Suprapubic skin (tissue), 4 donors: Measurements from ENCODE around the gene PPP1R3D. TPM values are rescaled to one million over a fixed set of nuclear protein-coding genes. Genes with fewer than 3 reads are reported as not detected.
"Not testable (repeated sequence)": the region's sequence is repeated elsewhere in the genome, so short reads cannot be mapped to it uniquely, and the experiment has no call there.

Source experiments
- DNase-seq, 2 donors: peaks; one replicate each; pipeline ENCODE4 v3.0.0-alpha.2; 2019; ENCODE audit warnings: low spot score in 2 of 2
- H3K27ac ChIP-seq: fragments of 200-600 bp; sonication (generic); one replicate; pipeline ENCODE4 v1.5.1; 2019
- H3K27me3 ChIP-seq: fragments of 200-600 bp; sonication (generic); one replicate; pipeline ENCODE4 v1.5.1; 2019
- H3K36me3 ChIP-seq: fragments of 200-600 bp; sonication (generic); one replicate; pipeline ENCODE4 v1.5.1; 2019
- H3K4me1 ChIP-seq: fragments of 200-600 bp; sonication (generic); one replicate; pipeline ENCODE4 v1.5.1; 2019
- H3K4me3 ChIP-seq: fragments of 200-600 bp; sonication (generic); one replicate; pipeline ENCODE4 v1.5.1; 2019; ENCODE audit warnings: mild to moderate bottlenecking
- H3K9me3 ChIP-seq: fragments of 200-600 bp; sonication (generic); one replicate; pipeline ENCODE4 v1.5.1; 2019
- EP300 ChIP-seq: sonication (generic); formaldehyde crosslinking; IDR thresholded peaks from one replicate; pipeline ENCODE4 v1.6.1; 2017; ENCODE audit warnings: antibody characterized with exemption
- POLR2A ChIP-seq, 2 donors: fragments of 450-650 bp; IDR thresholded peaks; one replicate each; pipeline ENCODE4 v1.6.1; 2017; ENCODE audit warnings: antibody characterized with exemption in 2 of 2, mild to moderate bottlenecking in 2 of 2, moderate library complexity in 2 of 2
- POLR2AphosphoS5 ChIP-seq, 3 donors: sonication (generic); formaldehyde crosslinking; IDR thresholded peaks; one replicate each; pipeline ENCODE4 v1.6.1; 2017; ENCODE audit warnings: antibody characterized with exemption in 3 of 3
- WGBS: methylation state at CpG from one replicate; pipeline ENCODE4 v1.1.5; 2018; 5-methylcytosine and 5-hydroxymethylcytosine counted together
- total RNA-seq, 4 donors: library from RNA; depleted of rRNA; stranded (reverse); fragments of >200 nt; gene quantifications; one replicate each; pipeline ENCODE4 v1.1.0, GENCODE V29; 2016
- TF ChIP-seq, protein P1 (sequence below), 2 donors: fragments of 200-600 bp in 1 of 2; fragments of 450-650 bp in 1 of 2; sonication (generic) in 1 of 2; IDR thresholded peaks; one replicate each; pipeline ENCODE4 v1.5.1; 2016 to 2019; ENCODE audit warnings: antibody characterized with exemption in 2 of 2, mild to moderate bottlenecking in 1 of 2, moderate library complexity in 1 of 2

The PPP1R3D gene
- total RNA-seq, 4 donors from 2014 or later = 7.3 to 16.9 (median 12.8) TPM

DNA sequence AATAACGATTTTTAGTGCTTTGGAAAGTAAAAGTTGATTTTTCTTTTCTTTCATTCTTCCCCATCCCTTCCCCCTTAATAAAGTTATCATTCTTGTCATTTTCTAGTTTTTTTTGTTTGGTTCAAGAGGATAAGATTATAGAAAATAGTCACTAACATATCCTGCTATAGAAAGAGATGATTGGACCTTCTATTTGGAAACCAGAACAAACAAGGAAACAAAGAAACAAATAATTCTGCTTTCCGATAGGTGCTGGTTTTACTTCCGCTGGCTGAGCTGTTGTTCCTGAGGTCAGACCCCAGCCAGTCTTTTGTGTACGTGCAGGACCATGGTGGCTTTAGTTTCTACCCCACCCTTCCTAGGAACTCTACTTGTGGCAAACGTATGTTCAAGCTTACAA lies 18.0 kb upstream of the PPP1R3D start, which contains the start of gene CDH26:
Gene CDH26 (plus strand): TSS at position 301 of the 400 bp plus-strand sequence. CDS start 304 bp downstream, outside the sequence.
- WGBS = 88% methylated on average over 5 of the region's 5 CpGs
- H3K27ac ChIP-seq = no peak within 1 kb of the TSS
- no peak within 1 kb of the TSS for H3K4me3 ChIP-seq
- H3K9me3 ChIP-seq = no peaks in the 10 kb centered on the region
- H3K27me3 ChIP-seq = no peaks in the 10 kb centered on the region
- H3K36me3 ChIP-seq = no peaks in the 10 kb centered on the region
- H3K4me1 ChIP-seq = peaks cover 8% of the 10 kb centered on the region
- TF ChIP-seq EP300 (no peak), POLR2A (IDR thresholded peaks at IDR 0.05) (no peak), POLR2AphosphoS5 (IDR thresholded peaks at IDR 0.05) (no peak)
- TF ChIP-seq, protein P1, sequence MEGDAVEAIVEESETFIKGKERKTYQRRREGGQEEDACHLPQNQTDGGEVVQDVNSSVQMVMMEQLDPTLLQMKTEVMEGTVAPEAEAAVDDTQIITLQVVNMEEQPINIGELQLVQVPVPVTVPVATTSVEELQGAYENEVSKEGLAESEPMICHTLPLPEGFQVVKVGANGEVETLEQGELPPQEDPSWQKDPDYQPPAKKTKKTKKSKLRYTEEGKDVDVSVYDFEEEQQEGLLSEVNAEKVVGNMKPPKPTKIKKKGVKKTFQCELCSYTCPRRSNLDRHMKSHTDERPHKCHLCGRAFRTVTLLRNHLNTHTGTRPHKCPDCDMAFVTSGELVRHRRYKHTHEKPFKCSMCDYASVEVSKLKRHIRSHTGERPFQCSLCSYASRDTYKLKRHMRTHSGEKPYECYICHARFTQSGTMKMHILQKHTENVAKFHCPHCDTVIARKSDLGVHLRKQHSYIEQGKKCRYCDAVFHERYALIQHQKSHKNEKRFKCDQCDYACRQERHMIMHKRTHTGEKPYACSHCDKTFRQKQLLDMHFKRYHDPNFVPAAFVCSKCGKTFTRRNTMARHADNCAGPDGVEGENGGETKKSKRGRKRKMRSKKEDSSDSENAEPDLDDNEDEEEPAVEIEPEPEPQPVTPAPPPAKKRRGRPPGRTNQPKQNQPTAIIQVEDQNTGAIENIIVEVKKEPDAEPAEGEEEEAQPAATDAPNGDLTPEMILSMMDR (IDR thresholded peaks at IDR 0.05) = no peak
- DNase-seq = no peak

DNA sequence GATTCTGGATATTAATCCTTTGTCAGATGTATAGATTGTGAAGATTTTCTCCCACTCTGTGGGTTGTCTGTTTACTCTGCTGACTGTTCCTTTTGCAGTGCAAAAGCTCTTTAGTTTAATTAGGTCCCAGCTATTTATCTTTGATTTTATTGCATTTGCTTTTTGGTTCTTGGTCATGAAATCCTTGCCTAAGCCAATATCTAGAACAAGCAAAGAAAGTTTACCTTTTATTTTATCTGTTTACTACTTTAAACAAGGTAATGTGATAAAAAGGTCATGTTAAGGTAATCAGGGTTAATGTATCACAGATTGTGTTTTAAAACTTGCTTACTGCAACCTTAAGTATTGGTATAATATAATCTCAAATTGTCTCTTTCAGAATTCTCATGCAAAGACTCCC lies 17.5 kb upstream of the PPP1R3D start:
- not testable (repeated sequence) for H3K36me3 ChIP-seq, H3K27ac ChIP-seq, H3K4me1 ChIP-seq, H3K9me3 ChIP-seq, DNase-seq, H3K27me3 ChIP-seq, H3K4me3 ChIP-seq

DNA sequence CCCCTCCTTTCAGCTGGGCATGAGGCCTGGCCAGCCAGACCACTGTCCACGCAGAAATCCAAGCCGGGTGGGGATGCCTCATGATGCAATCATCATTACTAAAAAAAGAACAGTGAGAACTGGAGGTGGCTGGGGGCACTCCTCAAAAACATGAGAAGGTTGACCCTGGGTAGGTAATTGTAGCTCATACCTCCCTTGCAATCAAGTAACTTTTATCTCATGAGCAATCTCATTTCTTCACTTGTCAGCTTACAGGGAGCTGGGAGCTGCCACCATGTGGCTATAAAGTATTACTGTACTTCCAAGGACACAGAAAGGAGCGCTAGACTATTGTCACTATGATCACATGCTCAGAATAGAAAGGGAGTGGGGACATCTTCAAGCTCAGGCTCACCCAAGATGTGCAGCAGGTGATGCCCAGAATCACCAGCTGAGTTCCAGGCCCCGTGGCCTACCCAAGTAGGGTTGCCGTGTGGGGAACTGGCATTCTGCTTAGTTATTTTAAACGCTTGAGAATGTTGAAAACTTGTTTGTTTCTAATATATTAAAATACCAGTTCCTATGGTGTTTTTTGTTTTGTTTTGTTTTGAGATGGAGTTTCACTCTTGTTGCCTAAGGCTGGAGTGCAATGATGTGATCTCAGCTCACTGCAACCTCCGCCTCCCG lies 15.2 kb upstream of the PPP1R3D start:
- Histone ChIP-seq H3K9me3 (no peaks in the 10 kb centered on the region), H3K4me3 (no peak overlapping the region), H3K27me3 (no peaks in the 10 kb centered on the region), H3K4me1 (no peaks in the 10 kb centered on the region), H3K36me3 (no peaks in the 10 kb centered on the region), H3K27ac (no peak overlapping the region)
- WGBS = 83% methylated on average over 8 of the region's 8 CpGs
- DNase-seq = no peak
- TF ChIP-seq POLR2AphosphoS5 (IDR thresholded peaks at IDR 0.05) (no peak), POLR2A (IDR thresholded peaks at IDR 0.05) (no peak), EP300 (no peak)
- TF ChIP-seq, protein P1 (IDR thresholded peaks at IDR 0.05) = no peak

DNA sequence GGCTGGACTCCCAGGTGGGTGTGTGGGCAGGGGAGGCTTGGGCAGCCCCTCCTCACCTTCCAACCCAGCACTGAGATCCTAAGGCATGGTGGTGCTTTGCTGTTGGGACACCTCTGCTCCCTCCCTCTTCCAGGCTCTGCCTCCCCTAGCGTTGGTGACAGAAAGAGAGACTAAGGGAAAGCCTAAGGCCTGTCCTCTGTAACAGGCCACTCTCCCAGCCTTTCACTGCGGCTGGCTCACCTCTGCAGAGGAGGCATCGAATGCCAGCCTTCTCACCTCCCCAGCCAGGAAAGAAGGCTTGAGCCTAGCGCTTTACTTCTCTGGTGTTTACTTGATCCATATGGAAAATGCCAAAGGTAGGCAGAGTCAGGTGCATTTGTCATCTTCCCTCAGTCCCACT lies 14.6 kb upstream of the PPP1R3D start:
- H3K4me3 ChIP-seq = no peak overlapping the region
- H3K27me3 ChIP-seq = no peaks in the 10 kb centered on the region
- no peaks in the 10 kb centered on the region for H3K9me3 ChIP-seq
- DNase-seq = no peak
- TF ChIP-seq POLR2A (IDR thresholded peaks at IDR 0.05) = no peak
- no peak for TF ChIP-seq EP300
- TF ChIP-seq, protein P1 (IDR thresholded peaks at IDR 0.05) = no peak
- TF ChIP-seq POLR2AphosphoS5 (IDR thresholded peaks at IDR 0.05) = no peak
- no peaks in the 10 kb centered on the region for H3K4me1 ChIP-seq
- no peaks in the 10 kb centered on the region for H3K36me3 ChIP-seq
- no peak overlapping the region for H3K27ac ChIP-seq
- 95% methylated on average over 4 of the region's 4 CpGs for WGBS

DNA sequence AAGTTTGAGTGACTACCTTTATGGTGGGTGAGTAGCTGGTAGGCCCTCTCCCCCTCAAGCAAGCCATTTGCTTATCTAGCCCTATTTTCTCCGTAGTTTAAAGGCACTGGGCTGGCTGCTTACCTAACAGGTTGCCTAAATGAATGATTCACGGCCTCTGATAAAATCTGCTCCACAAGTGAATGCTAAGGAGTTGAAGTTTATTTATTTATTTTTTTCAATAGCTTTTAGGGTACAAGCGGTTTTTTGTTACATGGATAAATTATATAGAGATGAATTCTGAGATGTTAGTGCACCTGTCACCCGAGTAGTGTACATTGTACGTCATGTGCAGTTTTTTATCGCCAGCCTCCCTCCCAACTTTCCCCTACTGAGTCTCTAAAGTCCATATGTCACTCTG lies 9.8 kb upstream of the PPP1R3D start:
- WGBS = 83% methylated on average over 6 of the region's 6 CpGs
- H3K9me3 ChIP-seq = no peaks in the 10 kb centered on the region
- no peak for DNase-seq
- H3K4me1 ChIP-seq = peaks cover 18% of the 10 kb centered on the region
- no peak overlapping the region for H3K27ac ChIP-seq
- TF ChIP-seq POLR2A (IDR thresholded peaks at IDR 0.05) = no peak
- TF ChIP-seq EP300 = no peak
- no peak for TF ChIP-seq POLR2AphosphoS5 (IDR thresholded peaks at IDR 0.05)
- H3K36me3 ChIP-seq = peaks cover 4% of the 10 kb centered on the region
- no peaks in the 10 kb centered on the region for H3K27me3 ChIP-seq
- H3K4me3 ChIP-seq = no peak overlapping the region

DNA sequence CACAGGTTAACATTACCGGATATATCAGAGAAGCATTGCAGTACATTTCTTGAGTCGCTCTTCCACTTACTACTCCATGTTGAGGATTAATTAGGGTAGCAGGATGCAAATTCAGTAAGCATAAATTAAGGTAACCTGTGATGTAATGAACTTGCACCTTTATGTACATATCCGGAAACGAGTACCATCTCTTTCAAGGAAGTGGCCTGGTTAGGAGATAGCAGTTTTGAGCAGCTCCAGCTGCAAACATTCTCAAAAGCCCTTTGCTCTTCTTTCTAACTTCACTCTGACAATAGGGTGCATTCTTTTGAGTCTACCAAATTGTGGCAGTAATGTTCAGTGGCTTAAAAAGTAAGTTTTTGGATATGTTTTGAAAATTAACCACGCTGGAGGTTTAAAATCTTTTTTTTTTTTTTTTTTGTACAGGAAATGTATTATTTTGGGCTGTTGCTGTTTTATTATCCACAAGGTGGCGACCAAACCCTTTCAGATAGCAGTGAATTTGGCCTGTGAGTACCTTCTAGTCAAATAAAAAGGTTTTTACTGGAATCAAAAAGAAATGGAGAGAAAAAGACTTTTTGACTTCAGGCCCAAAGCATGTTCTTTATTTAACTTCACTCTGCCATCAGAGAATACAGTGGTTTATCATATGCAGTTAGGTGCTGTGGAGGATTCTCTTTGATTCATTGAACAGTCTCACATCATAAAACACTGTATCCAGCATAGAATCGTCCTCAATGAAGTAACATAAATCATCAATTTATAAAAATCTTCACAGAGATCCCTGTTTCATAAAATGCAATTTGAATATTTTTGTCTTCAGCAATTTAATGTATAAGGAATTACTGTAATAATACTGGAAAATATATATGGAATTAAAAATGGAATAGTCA lies 9.0 kb upstream of the PPP1R3D start:
- no peak overlapping the region for H3K27ac ChIP-seq
- no peaks in the 10 kb centered on the region for H3K27me3 ChIP-seq
- H3K4me1 ChIP-seq = peaks cover 18% of the 10 kb centered on the region
- H3K9me3 ChIP-seq = no peaks in the 10 kb centered on the region
- WGBS = 43% methylated on average over 7 of the region's 7 CpGs
- peaks cover 12% of the 10 kb centered on the region for H3K36me3 ChIP-seq
- no peak overlapping the region for H3K4me3 ChIP-seq
- no peak for DNase-seq
- no peak for TF ChIP-seq EP300
- TF ChIP-seq, protein P1 (IDR thresholded peaks at IDR 0.05) = peak; percentile 51 to 56
